A549 (cell line): Measurements from ENCODE around the gene CHMP4A.

Experiments
- JUNB ChIP-seq: fragments of >200 bp; sonication (Bioruptor Twin); formaldehyde crosslinking; IDR thresholded peaks from 2 replicates; pipeline ENCODE4 v1.6.1; 2016
- KDM5A ChIP-seq: fragments of 200-600 bp; sonication (generic); IDR thresholded peaks from 2 replicates; pipeline ENCODE4 v1.6.1; 2016; ENCODE audit warnings: antibody characterized with exemption, mild to moderate bottlenecking
- POLR2A ChIP-seq: IDR thresholded peaks from 2 replicates; pipeline ENCODE4 v1.6.1; 2012; ENCODE audit warnings: mild to moderate bottlenecking, low read length
- TF ChIP-seq, protein P1 (sequence below): fragments of >200 bp; sonication (Bioruptor Twin); formaldehyde crosslinking; IDR thresholded peaks from 3 replicates; pipeline ENCODE4 v1.5.1; 2016

DNA sequence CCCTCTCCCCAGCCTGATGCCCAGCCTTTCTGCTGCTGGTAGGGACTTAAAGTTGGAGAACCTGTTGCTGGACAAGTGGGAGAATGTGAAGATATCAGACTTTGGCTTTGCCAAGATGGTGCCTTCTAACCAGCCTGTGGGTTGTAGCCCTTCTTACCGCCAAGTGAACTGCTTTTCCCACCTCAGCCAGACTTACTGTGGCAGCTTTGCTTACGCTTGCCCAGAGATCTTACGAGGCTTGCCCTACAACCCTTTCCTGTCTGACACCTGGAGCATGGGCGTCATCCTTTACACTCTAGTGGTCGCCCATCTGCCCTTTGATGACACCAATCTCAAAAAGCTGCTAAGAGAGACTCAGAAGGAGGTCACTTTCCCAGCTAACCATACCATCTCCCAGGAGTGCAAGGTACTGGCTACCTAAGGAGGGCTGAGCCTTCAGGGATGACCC is 6.2 kb downstream of the CHMP4A start:
- TF ChIP-seq POLR2A (no peak), JUNB (no peak), KDM5A (no peak)
- TF ChIP-seq, protein P1, sequence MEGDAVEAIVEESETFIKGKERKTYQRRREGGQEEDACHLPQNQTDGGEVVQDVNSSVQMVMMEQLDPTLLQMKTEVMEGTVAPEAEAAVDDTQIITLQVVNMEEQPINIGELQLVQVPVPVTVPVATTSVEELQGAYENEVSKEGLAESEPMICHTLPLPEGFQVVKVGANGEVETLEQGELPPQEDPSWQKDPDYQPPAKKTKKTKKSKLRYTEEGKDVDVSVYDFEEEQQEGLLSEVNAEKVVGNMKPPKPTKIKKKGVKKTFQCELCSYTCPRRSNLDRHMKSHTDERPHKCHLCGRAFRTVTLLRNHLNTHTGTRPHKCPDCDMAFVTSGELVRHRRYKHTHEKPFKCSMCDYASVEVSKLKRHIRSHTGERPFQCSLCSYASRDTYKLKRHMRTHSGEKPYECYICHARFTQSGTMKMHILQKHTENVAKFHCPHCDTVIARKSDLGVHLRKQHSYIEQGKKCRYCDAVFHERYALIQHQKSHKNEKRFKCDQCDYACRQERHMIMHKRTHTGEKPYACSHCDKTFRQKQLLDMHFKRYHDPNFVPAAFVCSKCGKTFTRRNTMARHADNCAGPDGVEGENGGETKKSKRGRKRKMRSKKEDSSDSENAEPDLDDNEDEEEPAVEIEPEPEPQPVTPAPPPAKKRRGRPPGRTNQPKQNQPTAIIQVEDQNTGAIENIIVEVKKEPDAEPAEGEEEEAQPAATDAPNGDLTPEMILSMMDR, result no peak
